A549 (cell line): Measurements from ENCODE around the gene GSTM1. TPM values are rescaled to one million over a fixed set of nuclear protein-coding genes. Genes with fewer than 3 reads are reported as not detected.

Experiments
- ATAC-seq, 2 experiments: fragments of 200-7000 bp in 1 of 2; fragments of >200 bp in 1 of 2; cut with Nextera tagmentation in 1 of 2; cut with Tn5 transposase in 1 of 2; 3 replicates each; pipeline versions ENCODE4 v1.8.0 to v1.9.1; 2018 to 2020; ENCODE audit warnings: mild to moderate bottlenecking in 1 of 2, moderate library complexity in 1 of 2
- CTCF ChIA-PET: fragments of 300-600 bp; sonication (Branson Sonifier 250); formaldehyde crosslinking; extraction: SDS; loops from one replicate; lab custom pipeline; 2021; ENCODE audit warnings: antibody characterized with exemption, inconsistent platforms; lab: Yijun Ruan, JAX
- POLR2A ChIA-PET: fragments of 350-600 bp; formaldehyde crosslinking; extraction: SDS; loops from one replicate; lab custom pipeline; 2021; ENCODE audit warnings: antibody characterized with exemption, inconsistent platforms; lab: Yijun Ruan, JAX
- DNase-seq, 2 experiments: peaks; one replicate each; pipeline versions ENCODE4 v3.0.0 to v3.0.0-alpha.2; 2011 to 2016; ENCODE audit warnings: low read depth in 1 of 2, low spot score in 1 of 2
- FAIRE-seq: peaks from 2 replicates; lab custom pipeline; 2011; peaks lifted over from hg19 to GRCh38; lab: Jason Lieb, UNC
- H3K27ac ChIP-seq, 2 experiments: fragments of >200 bp; sonication (Bioruptor Twin); formaldehyde crosslinking; 3 replicates each; pipeline ENCODE4 v1.5.1; 2016 to 2017
- H3K4me1 ChIP-seq: fragments of >200 bp; sonication (Bioruptor Twin); formaldehyde crosslinking; 3 replicates; pipeline ENCODE4 v1.6.1; 2016
- H3K4me2 ChIP-seq: fragments of >200 bp; sonication (Bioruptor Twin); formaldehyde crosslinking; 3 replicates; pipeline ENCODE4 v1.6.1; 2016
- H3K4me3 ChIP-seq: fragments of >200 bp; sonication (Bioruptor Twin); formaldehyde crosslinking; 3 replicates; pipeline ENCODE4 v1.5.1; 2016
- H3K9me3 ChIP-seq: fragments of >200 bp; sonication (Bioruptor Twin); formaldehyde crosslinking; 3 replicates; pipeline ENCODE4 v1.6.1; 2016
- BHLHE40 ChIP-seq: IDR thresholded peaks from 2 replicates; pipeline ENCODE4 v1.6.1; 2012; ENCODE audit warnings: low read depth, low read length, inconsistent platforms
- CBX2 ChIP-seq: fragments of 200-600 bp; sonication (generic); IDR thresholded peaks from 2 replicates; pipeline ENCODE4 v1.6.1; 2016; ENCODE audit warnings: low read depth, mild to moderate bottlenecking, borderline replicate concordance
- CBX8 ChIP-seq: fragments of 200-600 bp; sonication (generic); IDR thresholded peaks from 2 replicates; pipeline ENCODE4 v1.6.1; 2016
- CTCF ChIP-seq: fragments of >200 bp; sonication (Bioruptor Twin); formaldehyde crosslinking; IDR thresholded peaks from 3 replicates; pipeline ENCODE4 v1.5.1; 2016
- E2F6 ChIP-seq: IDR thresholded peaks from 2 replicates; pipeline ENCODE4 v1.6.1; 2012; ENCODE audit warnings: low read depth, borderline replicate concordance
- EHMT2 ChIP-seq: fragments of 200-600 bp; sonication (generic); IDR thresholded peaks from 2 replicates; pipeline ENCODE4 v1.6.1; 2016; ENCODE audit warnings: antibody characterized with exemption, low read depth, mild to moderate bottlenecking, moderate library complexity
- ELK1 ChIP-seq: fragments of 150-350 bp; IDR thresholded peaks from 2 replicates; pipeline ENCODE4 v1.6.1; 2014; ENCODE audit warnings: low read depth, mild to moderate bottlenecking, low read length
- FOSL2 ChIP-seq, 2 experiments: fragments of 450-650 bp in 1 of 2; fragments of >200 bp in 1 of 2; sonication (Bioruptor Twin) in 1 of 2; formaldehyde crosslinking; IDR thresholded peaks; 2 replicates each; pipeline versions ENCODE4 v1.5.0 to v1.6.1; 2016 to 2020; ENCODE audit warnings: mild to moderate bottlenecking in 1 of 2, moderate library complexity in 1 of 2
- HDAC2 ChIP-seq: fragments of 200-600 bp; sonication (generic); IDR thresholded peaks from 2 replicates; pipeline ENCODE4 v1.6.1; 2016
- HOXA7 ChIP-seq: fragments of 250-450 bp; sonication (Bioruptor Pico); IDR thresholded peaks from 2 replicates; pipeline ENCODE4 v1.5.0; 2020; ENCODE audit warnings: mild to moderate bottlenecking, moderate library complexity
- HOXB5 ChIP-seq: fragments of 250-450 bp; sonication (Bioruptor Pico); IDR thresholded peaks from 2 replicates; pipeline ENCODE4 v1.5.0; 2020; ENCODE audit warnings: mild to moderate bottlenecking, moderate library complexity
- JUNB ChIP-seq: fragments of >200 bp; sonication (Bioruptor Twin); formaldehyde crosslinking; IDR thresholded peaks from 2 replicates; pipeline ENCODE4 v1.6.1; 2016
- MAFK ChIP-seq: fragments of 450-650 bp; IDR thresholded peaks from 2 replicates; pipeline ENCODE4 v1.6.1; 2014; ENCODE audit not compliant: partially characterized antibody
- MAZ ChIP-seq: fragments of 150-350 bp; IDR thresholded peaks from 2 replicates; pipeline ENCODE4 v1.6.1; 2014; ENCODE audit warnings: antibody characterized with exemption, low read depth, low read length, borderline replicate concordance
- NPAS2 ChIP-seq: fragments of 250-450 bp; sonication (Bioruptor Pico); IDR thresholded peaks from 2 replicates; pipeline ENCODE4 v1.8.0; 2022; ENCODE audit warnings: mild to moderate bottlenecking, moderate library complexity, borderline replicate concordance
- NR3C1 ChIP-seq: fragments of >200 bp; sonication (Bioruptor Twin); formaldehyde crosslinking; IDR thresholded peaks from 3 replicates; pipeline ENCODE4 v1.6.1; 2017
- PBX3 ChIP-seq: IDR thresholded peaks from 2 replicates; pipeline ENCODE4 v1.6.1; 2012
- POLR2AphosphoS2 ChIP-seq: conservative IDR thresholded peaks from 2 replicates; pipeline ENCODE4 v1.6.1; 2012; ENCODE audit warnings: low read length, improper control_type of control experiment, inconsistent platforms
- RAD21 ChIP-seq, 2 experiments: fragments of >200 bp in 1 of 2; sonication (Bioruptor Twin) in 1 of 2; formaldehyde crosslinking in 1 of 2; IDR thresholded peaks in 1 of 2; conservative IDR thresholded peaks in 1 of 2; 2 replicates in 1 of 2; 3 replicates in 1 of 2; pipeline ENCODE4 v1.6.1; 2012 to 2018; ENCODE audit warnings: inconsistent platforms in 1 of 2
- RCOR1 ChIP-seq: fragments of 150-350 bp; IDR thresholded peaks from 2 replicates; pipeline ENCODE4 v1.6.1; 2014; ENCODE audit warnings: antibody characterized with exemption, low read length, low read depth
- ZFP36 ChIP-seq: fragments of 450-650 bp; IDR thresholded peaks from 2 replicates; pipeline ENCODE4 v1.6.1; 2014; ENCODE audit warnings: borderline replicate concordance; ENCODE audit not compliant: partially characterized antibody
- ZNF302 ChIP-seq: fragments of 250-450 bp; sonication (Bioruptor Pico); IDR thresholded peaks from 2 replicates; pipeline ENCODE4 v1.9.0; 2021; ENCODE audit warnings: inconsistent platforms, mild to moderate bottlenecking, moderate library complexity
- ZSCAN20 ChIP-seq: fragments of 250-450 bp; sonication (Bioruptor Pico); IDR thresholded peaks from 2 replicates; pipeline ENCODE4 v1.8.0; 2022; ENCODE audit warnings: mild to moderate bottlenecking, moderate library complexity
- WGBS: methylation state at CpG from one replicate; pipeline ENCODE4 v1.1.6; 2017; ENCODE audit errors: missing lambda C conversion rate; 5-methylcytosine and 5-hydroxymethylcytosine counted together
- polyA plus RNA-seq, 4 experiments: library from polyadenylated mRNA; depleted of rRNA in 3 of 4; stranded (reverse); fragments of >200 nt; fragmentation: RNase III in 1 of 4; extraction: RNeasy Plus Mini Kit Qiagen cat#74134 plus additional on column Dnase treatment in 1 of 4; gene quantifications; 2 replicates in 3 of 4; 3 replicates in 1 of 4; pipeline ENCODE4 v1.2.3, GENCODE V29; 2011 to 2017
- TF ChIP-seq, protein P1 (sequence below): fragments of 250-450 bp; sonication (Bioruptor Pico); IDR thresholded peaks from 2 replicates; pipeline ENCODE4 v1.5.0; 2020; ENCODE audit warnings: low read depth, mild to moderate bottlenecking, moderate library complexity
- TF ChIP-seq, protein P2 (sequence below): fragments of 250-450 bp; sonication (Bioruptor Pico); IDR thresholded peaks from 2 replicates; pipeline ENCODE4 v1.5.0; 2021; ENCODE audit warnings: mild to moderate bottlenecking, moderate library complexity, borderline replicate concordance

Gene GSTM1
- polyA plus RNA-seq, 2 of the 4 experiments (the other 2 are of a cell fraction): not detected

DNA sequence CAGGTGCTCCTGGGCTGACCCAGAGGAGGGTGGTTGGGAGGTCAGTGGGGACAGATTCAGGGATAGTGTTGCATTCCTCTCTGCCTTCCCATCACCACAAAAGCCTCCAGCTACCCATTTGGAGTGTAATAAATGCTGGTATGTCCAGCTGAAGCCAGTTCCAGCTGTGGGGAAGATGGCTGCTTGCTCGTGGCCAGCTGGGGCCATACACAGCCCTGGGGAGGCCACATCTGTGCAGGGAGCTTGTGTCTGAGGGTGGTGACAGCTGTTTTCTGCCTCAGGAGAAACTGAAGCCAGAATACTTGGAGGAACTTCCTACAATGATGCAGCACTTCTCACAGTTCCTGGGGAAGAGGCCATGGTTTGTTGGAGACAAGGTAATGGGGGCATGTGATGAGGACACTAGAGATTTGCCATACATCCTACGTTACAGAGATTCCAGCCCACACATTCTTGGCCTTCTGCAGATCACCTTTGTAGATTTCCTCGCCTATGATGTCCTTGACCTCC is 29.0 kb upstream of the GSTM1 start:
- no peak overlapping the region for H3K4me3 ChIP-seq
- H3K9me3 ChIP-seq: no peaks in the 10 kb centered on the region
- H3K4me2 ChIP-seq: no peak overlapping the region
- H3K27ac ChIP-seq: peak overlapping the region in 1 of 2 experiments; percentile 41; a peak in 2 of 6 replicates
- ChIA-PET POLR2A (no interaction called here), CTCF (interaction anchor here (0.6 to 10.6 kb wide), 7 partner anchors 9 to 326 kb away, joined by 3 to 187 read pairs (median 4); partner anchors contain the start of genes AHCYL1 and GSTM2)
- no peak for FAIRE-seq
- 64% methylated on average over 3 of the region's 3 CpGs for WGBS
- no peak for DNase-seq
- 0 out of 3 replicates have a peak, but pooled peaks cover 5% of the 10 kb centered on the region for H3K4me1 ChIP-seq
- no peak for ATAC-seq
- TF ChIP-seq ZSCAN20 (CRISPR knock-in tag) (no peak), CBX8 (no peak), CBX2 (no peak), POLR2AphosphoS2 (no peak), NR3C1 (no peak), ZNF302 (no peak), EHMT2 (no peak), E2F6 (no peak), RCOR1 (no peak), FOSL2 (IDR thresholded peaks at IDR 0.05) (no peak), FOSL2 (CRISPR knock-in tag; IDR thresholded peaks at IDR 0.05) (no peak), ZFP36 (no peak), MAZ (no peak), JUNB (no peak)

DNA sequence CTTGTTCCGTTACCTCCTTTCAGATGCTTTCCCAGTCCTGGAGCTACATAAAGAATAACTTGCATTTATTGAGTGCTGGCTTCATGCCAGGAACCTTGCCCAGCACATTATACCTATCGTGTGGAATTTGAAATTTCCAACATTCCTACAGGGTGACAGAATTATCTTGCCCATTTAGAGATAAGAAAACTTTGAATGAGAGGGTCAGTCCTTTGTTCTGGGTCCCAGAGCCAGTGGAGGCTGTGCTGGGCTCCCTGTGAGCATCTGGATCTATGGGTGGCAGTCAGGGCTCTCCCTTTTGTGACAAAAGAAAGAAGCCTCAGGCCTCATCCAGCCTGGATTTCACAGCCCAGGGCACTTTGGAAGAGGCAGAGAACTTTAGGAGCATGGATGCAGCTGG is 28.5 kb upstream of the GSTM1 start:
- POLR2A ChIA-PET: no interaction called here
- Histone ChIP-seq H3K4me2 (no peak overlapping the region), H3K4me1 (peaks cover 9% of the 10 kb centered on the region; the same call in 1 of the 3 replicates), H3K27ac (no peak overlapping the region), H3K4me3 (no peak overlapping the region), H3K9me3 (no peaks in the 10 kb centered on the region)
- WGBS: 50% methylated on average over 2 of the region's 2 CpGs
- no peak for ATAC-seq
- DNase-seq: no peak
- no peak for FAIRE-seq
- TF ChIP-seq PBX3: no peak
- no peak for TF ChIP-seq BHLHE40
- TF ChIP-seq NR3C1: no peak
- TF ChIP-seq MAFK: no peak
- no peak for TF ChIP-seq HOXA7 (CRISPR knock-in tag)
- TF ChIP-seq HOXB5: no peak
- no peak for TF ChIP-seq CTCF
- no peak for TF ChIP-seq ELK1
- no peak for TF ChIP-seq HDAC2
- TF ChIP-seq, protein P1, sequence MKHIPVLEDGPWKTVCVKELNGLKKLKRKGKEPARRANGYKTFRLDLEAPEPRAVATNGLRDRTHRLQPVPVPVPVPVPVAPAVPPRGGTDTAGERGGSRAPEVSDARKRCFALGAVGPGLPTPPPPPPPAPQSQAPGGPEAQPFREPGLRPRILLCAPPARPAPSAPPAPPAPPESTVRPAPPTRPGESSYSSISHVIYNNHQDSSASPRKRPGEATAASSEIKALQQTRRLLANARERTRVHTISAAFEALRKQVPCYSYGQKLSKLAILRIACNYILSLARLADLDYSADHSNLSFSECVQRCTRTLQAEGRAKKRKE (CRISPR knock-in tag): no peak
- no peak for TF ChIP-seq NPAS2 (CRISPR knock-in tag)
- TF ChIP-seq ZSCAN20 (CRISPR knock-in tag): no peak
- no peak for TF ChIP-seq JUNB
- TF ChIP-seq RAD21 (conservative IDR thresholded peaks at IDR 0.05 in 1 of 2, IDR thresholded peaks at IDR 0.05 in 1 of 2): no peak
- TF ChIP-seq POLR2AphosphoS2: no peak
- TF ChIP-seq, protein P2, sequence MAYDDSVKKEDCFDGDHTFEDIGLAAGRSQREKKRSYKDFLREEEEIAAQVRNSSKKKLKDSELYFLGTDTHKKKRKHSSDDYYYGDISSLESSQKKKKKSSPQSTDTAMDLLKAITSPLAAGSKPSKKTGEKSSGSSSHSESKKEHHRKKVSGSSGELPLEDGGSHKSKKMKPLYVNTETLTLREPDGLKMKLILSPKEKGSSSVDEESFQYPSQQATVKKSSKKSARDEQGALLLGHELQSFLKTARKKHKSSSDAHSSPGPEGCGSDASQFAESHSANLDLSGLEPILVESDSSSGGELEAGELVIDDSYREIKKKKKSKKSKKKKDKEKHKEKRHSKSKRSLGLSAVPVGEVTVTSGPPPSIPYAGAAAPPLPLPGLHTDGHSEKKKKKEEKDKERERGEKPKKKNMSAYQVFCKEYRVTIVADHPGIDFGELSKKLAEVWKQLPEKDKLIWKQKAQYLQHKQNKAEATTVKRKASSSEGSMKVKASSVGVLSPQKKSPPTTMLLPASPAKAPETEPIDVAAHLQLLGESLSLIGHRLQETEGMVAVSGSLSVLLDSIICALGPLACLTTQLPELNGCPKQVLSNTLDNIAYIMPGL (CRISPR knock-in tag): no peak
- CTCF ChIA-PET: interaction anchor here (1.5 to 10.6 kb wide), 4 partner anchors 10 to 114 kb away, joined by 5 to 187 read pairs (median 7); no protein-coding TSS in a partner anchor
